AG04449 (cell line): ENCODE results near the gene SYMPK.

ENCODE experiments used
- CTCF ChIA-PET: fragments of 350-600 bp; formaldehyde crosslinking; extraction: SDS; loops from one replicate; lab custom pipeline; 2021; ENCODE audit warnings: antibody characterized with exemption; lab: Yijun Ruan, JAX
- POLR2A ChIA-PET: fragments of 400-600, 350-600 bp; formaldehyde crosslinking; extraction: SDS; loops from one replicate; lab custom pipeline; 2020; ENCODE audit warnings: antibody characterized with exemption, inconsistent platforms; lab: Yijun Ruan, JAX
- DNase-seq: peaks from one replicate; pipeline ENCODE4 v3.0.0-alpha.2; 2010; ENCODE audit warnings: low read depth, low spot score
- H3K4me3 ChIP-seq: 2 replicates; pipeline ENCODE4 v1.5.1; 2011; ENCODE audit warnings: low read depth, mild to moderate bottlenecking, control low read depth, low read length
- TF ChIP-seq, protein P1 (sequence below): IDR thresholded peaks from one replicate; pipeline ENCODE4 v1.5.1; 2011; ENCODE audit warnings: mild to moderate bottlenecking, moderate library complexity, low read length, control low read depth, inconsistent platforms; ENCODE audit not compliant: insufficient read depth; ENCODE audit errors: missing control alignments

SYMPK gene

DNA sequence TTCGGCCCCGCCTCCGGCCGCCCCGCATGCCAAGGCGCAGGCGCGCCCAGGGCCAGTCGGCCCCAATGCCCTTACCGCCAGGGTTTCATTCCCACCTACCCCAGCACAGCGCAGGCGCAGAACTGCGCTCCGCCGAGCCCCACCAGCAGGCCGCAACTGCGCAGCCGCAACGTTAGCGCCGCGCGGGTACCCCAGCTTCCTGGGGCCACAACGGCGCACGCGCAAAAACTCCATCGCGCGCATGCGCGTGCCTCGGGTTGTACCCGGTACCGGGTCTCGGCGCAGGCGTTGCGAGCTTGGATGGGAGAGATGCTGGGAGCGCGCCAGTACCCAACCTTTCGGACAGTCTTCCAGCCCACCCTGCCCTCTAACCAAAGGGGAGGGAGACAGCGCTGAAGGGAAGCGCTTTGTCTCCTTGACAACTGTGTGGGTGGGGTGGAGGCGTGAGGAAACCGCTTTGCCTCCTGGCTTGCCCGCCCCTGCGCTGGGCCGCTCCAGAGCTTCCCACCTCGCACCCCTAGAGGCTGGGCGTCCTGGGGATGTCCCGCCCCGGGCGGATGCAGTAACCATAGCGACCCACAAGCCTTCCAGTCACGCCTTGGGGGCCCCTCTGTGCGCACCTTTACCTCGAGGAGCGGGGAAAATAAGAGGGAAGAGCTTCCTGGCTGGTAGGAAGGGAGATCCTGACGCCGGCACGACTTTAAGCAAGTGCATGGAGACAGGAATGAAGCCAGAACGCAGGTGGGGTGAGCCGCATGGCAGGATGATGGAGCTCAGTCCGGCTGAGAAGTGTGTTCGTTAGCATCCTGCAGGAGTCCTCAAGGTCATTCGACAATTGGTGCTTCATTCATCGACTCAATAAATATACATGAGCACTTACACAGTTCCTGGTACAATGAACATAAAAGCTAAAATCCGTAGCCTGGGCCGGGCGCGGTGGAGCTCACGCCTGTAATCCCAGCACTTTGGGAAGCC is 40.0 kb upstream of the SYMPK start:
- H3K4me3 ChIP-seq: peak overlapping the region; percentile 83
- TF ChIP-seq, protein P1, sequence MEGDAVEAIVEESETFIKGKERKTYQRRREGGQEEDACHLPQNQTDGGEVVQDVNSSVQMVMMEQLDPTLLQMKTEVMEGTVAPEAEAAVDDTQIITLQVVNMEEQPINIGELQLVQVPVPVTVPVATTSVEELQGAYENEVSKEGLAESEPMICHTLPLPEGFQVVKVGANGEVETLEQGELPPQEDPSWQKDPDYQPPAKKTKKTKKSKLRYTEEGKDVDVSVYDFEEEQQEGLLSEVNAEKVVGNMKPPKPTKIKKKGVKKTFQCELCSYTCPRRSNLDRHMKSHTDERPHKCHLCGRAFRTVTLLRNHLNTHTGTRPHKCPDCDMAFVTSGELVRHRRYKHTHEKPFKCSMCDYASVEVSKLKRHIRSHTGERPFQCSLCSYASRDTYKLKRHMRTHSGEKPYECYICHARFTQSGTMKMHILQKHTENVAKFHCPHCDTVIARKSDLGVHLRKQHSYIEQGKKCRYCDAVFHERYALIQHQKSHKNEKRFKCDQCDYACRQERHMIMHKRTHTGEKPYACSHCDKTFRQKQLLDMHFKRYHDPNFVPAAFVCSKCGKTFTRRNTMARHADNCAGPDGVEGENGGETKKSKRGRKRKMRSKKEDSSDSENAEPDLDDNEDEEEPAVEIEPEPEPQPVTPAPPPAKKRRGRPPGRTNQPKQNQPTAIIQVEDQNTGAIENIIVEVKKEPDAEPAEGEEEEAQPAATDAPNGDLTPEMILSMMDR: no peak
- CTCF ChIA-PET: interaction anchor here (0.6 to 2.6 kb wide), 7 partner anchors 10 to 356 kb away, joined by 3 to 17 read pairs (median 3); no protein-coding TSS in a partner anchor
- DNase-seq: peak; percentile 42
- POLR2A ChIA-PET: interaction anchor here (0.7 to 2.4 kb wide), 4 partner anchors 17 to 92 kb away, joined by 3 to 8 read pairs (median 4); partner anchors contain the start of genes CCDC61 and IRF2BP1

DNA sequence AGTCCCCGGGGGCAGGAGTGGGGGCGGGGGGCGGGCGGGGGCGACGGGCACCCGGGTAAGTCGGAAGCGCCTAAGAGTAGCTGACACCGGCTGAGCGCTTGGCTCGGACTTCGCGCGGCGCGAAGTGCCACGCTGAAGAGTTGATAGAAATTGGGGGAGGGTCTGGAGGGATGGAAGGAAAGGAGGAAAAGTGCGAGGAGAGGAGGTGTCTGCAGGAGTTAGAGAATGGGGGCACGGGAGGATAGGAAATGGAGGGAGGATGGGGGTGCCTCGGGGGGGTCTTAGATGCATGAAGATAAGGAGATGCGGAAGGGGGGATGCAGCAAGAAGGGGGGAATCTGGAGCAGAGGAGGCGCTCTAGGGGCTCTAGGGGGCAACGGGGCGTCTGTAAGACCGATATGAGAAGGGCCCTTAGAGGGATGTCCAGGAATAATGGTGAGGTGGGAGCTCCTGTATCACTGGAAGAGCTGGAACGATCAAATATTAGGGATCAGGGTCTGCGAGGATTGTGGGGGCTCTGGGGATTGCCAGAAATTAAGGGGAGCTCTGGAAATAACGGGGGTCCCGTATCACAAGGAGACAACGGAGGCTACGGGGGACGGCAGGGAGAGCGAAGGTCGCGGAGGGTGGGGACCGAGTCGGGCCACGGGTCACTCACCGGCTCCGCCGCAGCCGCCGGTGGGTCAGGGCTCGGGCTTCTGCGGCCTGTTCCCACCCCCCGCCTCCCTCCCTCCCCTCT is 39.1 kb upstream of the SYMPK start, which contains the start of gene MYPOP:
TSS of gene MYPOP (minus strand) at position 702 of the 739 bp plus-strand sequence. CDS start 840 bp downstream, outside the sequence.
- peak within 1 kb of the TSS; percentile 83 for H3K4me3 ChIP-seq
- TF ChIP-seq, protein P1: no peak
- POLR2A ChIA-PET: interaction anchor here (0.9 to 2.4 kb wide), 3 partner anchors 17 to 93 kb away, joined by 4 to 8 read pairs (median 4); partner anchors contain the start of genes CCDC61 and IRF2BP1
- DNase-seq: no peak
- CTCF ChIA-PET: interaction anchor here (0.7 to 2.6 kb wide), 7 partner anchors 10 to 108 kb away, joined by 3 to 17 read pairs (median 3); no protein-coding TSS in a partner anchor

DNA sequence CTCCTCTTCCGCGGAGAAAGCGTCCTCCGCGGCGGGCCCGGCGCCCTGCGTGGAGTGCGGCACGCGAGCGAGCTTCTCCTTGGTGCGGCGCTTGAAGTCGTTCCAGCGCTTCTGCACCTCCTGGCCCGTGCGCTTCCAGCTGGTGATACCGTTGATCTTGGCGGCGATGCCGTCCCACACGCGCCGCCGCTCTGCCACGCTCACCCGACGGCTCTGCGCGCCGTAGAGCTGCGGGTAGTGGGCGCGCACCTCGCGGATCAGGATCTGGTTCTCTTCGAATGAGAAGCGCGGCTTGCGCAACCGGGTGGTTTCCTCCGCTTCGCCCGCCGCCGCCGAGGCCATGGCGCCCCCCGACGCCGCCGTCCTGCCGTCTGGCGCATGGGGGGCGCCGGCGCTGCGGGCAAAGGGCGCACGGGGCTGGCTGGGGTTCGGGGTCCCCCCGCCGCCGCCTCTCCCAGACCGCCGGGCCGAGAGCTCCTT is 38.5 kb upstream of the SYMPK start:
- ChIA-PET POLR2A (interaction anchor here (2.4 kb wide), 1 partner anchor 16 kb away, joined by 8 read pairs; the partner anchor contains the start of gene IRF2BP1), CTCF (interaction anchor here (0.9 to 2.6 kb wide), 6 partner anchors 15 to 109 kb away, joined by 3 to 17 read pairs (median 3); no protein-coding TSS in a partner anchor)
- TF ChIP-seq, protein P1: no peak
- H3K4me3 ChIP-seq: peak overlapping the region; percentile 83
- DNase-seq: no peak

DNA sequence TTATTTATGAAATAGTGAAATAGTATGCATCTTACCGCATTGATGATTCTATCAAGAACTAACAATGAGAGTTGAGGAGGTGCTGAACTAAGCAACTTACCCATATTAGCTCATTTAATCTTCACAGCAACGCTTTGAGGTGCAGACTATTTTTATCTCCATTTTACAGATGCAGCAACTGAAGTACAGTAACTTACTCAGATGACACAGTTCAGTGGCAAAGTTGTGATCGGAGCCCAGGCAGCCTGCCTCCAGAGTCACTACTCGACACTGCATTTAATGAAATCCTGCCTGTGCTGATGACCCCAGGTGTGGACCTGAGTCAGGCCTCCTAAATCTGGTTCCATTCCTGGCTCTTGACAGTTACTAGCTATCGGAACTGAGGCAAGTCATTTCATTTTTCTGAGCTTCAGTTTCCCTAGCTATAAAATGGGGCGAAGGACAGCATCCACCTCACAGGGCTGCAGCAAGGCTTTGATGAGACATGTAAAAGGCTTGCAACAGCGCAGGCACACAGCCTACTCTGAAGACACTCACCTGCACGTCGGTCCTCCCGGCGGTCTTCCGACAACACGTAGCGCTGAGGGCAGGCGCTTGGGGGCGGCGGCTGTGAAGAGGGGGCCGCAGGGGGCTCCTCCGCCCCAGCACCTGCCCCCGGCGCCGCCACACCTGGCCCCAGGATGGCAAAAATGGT is 37.9 kb upstream of the SYMPK start:
- TF ChIP-seq, protein P1: no peak
- CTCF ChIA-PET: interaction anchor here (0.7 to 2.6 kb wide), 6 partner anchors 14 to 109 kb away, joined by 3 to 7 read pairs (median 3); no protein-coding TSS in a partner anchor
- peak overlapping the region; percentile 83 for H3K4me3 ChIP-seq
- DNase-seq: no peak
- POLR2A ChIA-PET: interaction anchor here (2.4 kb wide), 1 partner anchor 15 kb away, joined by 8 read pairs; the partner anchor contains the start of gene IRF2BP1

DNA sequence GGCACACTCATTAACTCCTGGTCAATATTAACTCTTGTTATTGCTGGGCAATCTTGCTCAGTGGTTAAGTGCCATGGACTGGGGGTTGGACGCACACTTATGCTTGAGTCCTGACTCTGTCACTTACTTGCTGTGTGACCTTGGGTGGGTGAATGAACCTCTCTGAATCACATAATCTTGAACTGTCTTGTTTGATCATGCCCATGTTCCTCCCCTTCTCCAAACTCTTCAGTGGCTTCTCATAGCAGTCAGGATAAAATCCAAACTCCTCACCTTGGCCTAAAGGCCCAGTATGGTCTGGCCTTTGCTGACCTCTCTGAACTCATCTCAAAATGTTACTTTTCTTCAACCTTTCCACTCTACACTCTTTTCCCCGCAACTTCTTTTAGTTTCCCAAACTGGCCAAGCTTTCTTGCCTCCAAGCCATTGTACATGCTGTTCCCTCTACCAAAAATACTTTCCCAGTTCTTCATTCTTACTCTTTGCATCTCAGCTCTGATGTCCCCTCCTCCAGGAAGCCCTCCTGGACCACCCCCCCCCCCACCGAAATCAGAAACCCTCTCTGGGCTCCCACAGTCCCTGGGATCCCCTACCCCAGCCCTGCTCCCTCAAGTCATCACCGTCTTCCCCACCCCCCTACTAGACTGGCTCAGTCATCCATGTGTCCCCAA is 37.1 kb upstream of the SYMPK start:
- ChIA-PET POLR2A (no interaction called here), CTCF (interaction anchor here (0.7 to 1.4 kb wide), 4 partner anchors 15 to 83 kb away, joined by 3 to 5 read pairs (median 3); no protein-coding TSS in a partner anchor)
- DNase-seq: no peak
- H3K4me3 ChIP-seq: no peak overlapping the region
- TF ChIP-seq, protein P1: no peak
